Astrocyte (in vitro differentiated cells and primary cell): ENCODE measurements around the gene ANKRD42. TPM values are rescaled to one million over a fixed set of nuclear protein-coding genes. Genes with fewer than 3 reads are reported as not detected.
A peak's percentile ranks its signal among the peaks of the same experiment; 100 is the strongest.

Experiments used
- DNase-seq: peaks from one replicate; pipeline ENCODE4 v3.0.0-alpha.2; 2010; ENCODE audit warnings: low read depth
- FAIRE-seq: peaks from 2 replicates; lab custom pipeline; 2011; peaks lifted over from hg19 to GRCh38; lab: Jason Lieb, UNC
- H2AFZ ChIP-seq: 2 replicates; pipeline ENCODE4 v1.6.0; 2012; ENCODE audit warnings: low read depth, low read length, inconsistent platforms
- H3K27ac ChIP-seq: 2 replicates; pipeline ENCODE4 v1.5.1; 2011; ENCODE audit warnings: low read depth, low read length, inconsistent platforms
- H3K27me3 ChIP-seq: 2 replicates; pipeline ENCODE4 v1.6.0; 2011; ENCODE audit warnings: low read length, inconsistent platforms; ENCODE audit not compliant: insufficient read depth
- H3K36me3 ChIP-seq: 2 replicates; pipeline ENCODE4 v1.5.1; 2011; ENCODE audit warnings: low read length, inconsistent platforms; ENCODE audit not compliant: insufficient read depth
- H3K4me1 ChIP-seq: 2 replicates; pipeline ENCODE4 v1.5.1; 2011; ENCODE audit warnings: low read length, inconsistent platforms; ENCODE audit not compliant: insufficient read depth
- H3K4me2 ChIP-seq: 2 replicates; pipeline ENCODE4 v1.6.0; 2012; ENCODE audit warnings: low read length, inconsistent platforms
- H3K4me3 ChIP-seq: 2 replicates; pipeline ENCODE4 v1.5.1; 2011; ENCODE audit warnings: low read depth, mild to moderate bottlenecking, low read length, inconsistent platforms; ENCODE audit not compliant: insufficient read depth
- H3K79me2 ChIP-seq: 2 replicates; pipeline ENCODE4 v1.6.0; 2012; ENCODE audit warnings: mild to moderate bottlenecking, low read length, inconsistent platforms; ENCODE audit not compliant: insufficient read depth
- H3K9ac ChIP-seq: 2 replicates; pipeline ENCODE4 v1.6.0; 2012; ENCODE audit warnings: mild to moderate bottlenecking, low read length, inconsistent platforms
- H3K9me3 ChIP-seq: 2 replicates; pipeline ENCODE4 v1.5.1; 2012; ENCODE audit warnings: low read depth, mild to moderate bottlenecking, low read length, inconsistent platforms; ENCODE audit not compliant: insufficient read depth
- H4K20me1 ChIP-seq: 2 replicates; pipeline ENCODE4 v1.6.0; 2012; ENCODE audit warnings: low read length, inconsistent platforms; ENCODE audit not compliant: insufficient read depth
- H3K27ac Mint-ChIP-seq: one replicate; pipeline ENCODE4 v1.8.0; 2021; ENCODE audit warnings: mild to moderate bottlenecking, mixed read lengths; ENCODE audit not compliant: unreplicated experiment
- H3K27me3 Mint-ChIP-seq: one replicate; pipeline ENCODE4 v1.8.0; 2021; ENCODE audit warnings: low read depth, mixed read lengths; ENCODE audit not compliant: unreplicated experiment
- H3K36me3 Mint-ChIP-seq: one replicate; pipeline ENCODE4 v1.8.0; 2021; ENCODE audit warnings: low read depth, mixed read lengths; ENCODE audit not compliant: unreplicated experiment
- H3K4me1 Mint-ChIP-seq: one replicate; pipeline ENCODE4 v1.8.0; 2021; ENCODE audit warnings: low read depth, mixed read lengths; ENCODE audit not compliant: unreplicated experiment
- H3K4me3 Mint-ChIP-seq: one replicate; pipeline ENCODE4 v1.8.0; 2021; ENCODE audit warnings: mild to moderate bottlenecking, moderate library complexity, mixed read lengths; ENCODE audit not compliant: unreplicated experiment
- H3K9me3 Mint-ChIP-seq: one replicate; pipeline ENCODE4 v1.8.0; 2021; ENCODE audit warnings: mild to moderate bottlenecking, mixed read lengths; ENCODE audit not compliant: unreplicated experiment
- CTCF ChIP-seq: IDR thresholded peaks from 2 replicates; pipeline ENCODE4 v1.5.1; 2011; ENCODE audit warnings: low read depth, mild to moderate bottlenecking, inconsistent platforms, low read length, moderate library complexity; ENCODE audit not compliant: insufficient read depth
- EZH2 ChIP-seq: IDR thresholded peaks from 2 replicates; pipeline ENCODE4 v1.6.1; 2012; ENCODE audit warnings: mild to moderate bottlenecking, low read length, inconsistent platforms; ENCODE audit not compliant: insufficient read depth
- total RNA-seq: library from RNA; stranded (reverse); gene quantifications from 2 replicates; pipeline ENCODE4 v1.2.1, GENCODE V29; 2021

ANKRD42 gene
- total RNA-seq, 1 donor from 2014 or later = 15.0 TPM

GRCh38 chr11:83219095-83219494, 25.6 kb downstream of the ANKRD42 start:
- no peaks in the 10 kb centered on the region for H3K27me3 ChIP-seq
- FAIRE-seq (no peak), DNase-seq (no peak)
- Mint-ChIP-seq H3K36me3 (no peaks in the 10 kb centered on the region), H3K4me1 (peaks cover 2% of the 10 kb centered on the region), H3K27ac (no peak overlapping the region), H3K4me3 (no peak overlapping the region), H3K9me3 (no peaks in the 10 kb centered on the region), H3K27me3 (no peaks in the 10 kb centered on the region)
- H3K4me1 ChIP-seq = no peaks in the 10 kb centered on the region
- H3K4me3 ChIP-seq = no peak overlapping the region
- H2AFZ ChIP-seq = no peak overlapping the region
- TF ChIP-seq CTCF (no peak), EZH2 (no peak)
- H3K4me2 ChIP-seq = no peak overlapping the region
- no peak overlapping the region for H3K27ac ChIP-seq
- H3K9ac ChIP-seq = no peak overlapping the region
- no peaks in the 10 kb centered on the region for H3K36me3 ChIP-seq
- no peaks in the 10 kb centered on the region for H3K79me2 ChIP-seq
- H4K20me1 ChIP-seq = no peaks in the 10 kb centered on the region
- H3K9me3 ChIP-seq = no peaks in the 10 kb centered on the region

GRCh38 chr11:83220260-83220659, 26.7 kb downstream of the ANKRD42 start:
- DNase-seq (peak; percentile 16), FAIRE-seq (no peak)
- no peaks in the 10 kb centered on the region for H3K9me3 ChIP-seq
- TF ChIP-seq EZH2 (no peak), CTCF (no peak)
- H2AFZ ChIP-seq = no peak overlapping the region
- no peaks in the 10 kb centered on the region for H4K20me1 ChIP-seq
- H3K27me3 ChIP-seq = no peaks in the 10 kb centered on the region
- Mint-ChIP-seq H3K4me1 (peaks cover 2% of the 10 kb centered on the region), H3K9me3 (no peaks in the 10 kb centered on the region), H3K4me3 (no peak overlapping the region), H3K27ac (no peak overlapping the region), H3K27me3 (no peaks in the 10 kb centered on the region), H3K36me3 (no peaks in the 10 kb centered on the region)
- no peaks in the 10 kb centered on the region for H3K36me3 ChIP-seq
- H3K4me1 ChIP-seq = no peaks in the 10 kb centered on the region
- H3K4me3 ChIP-seq = no peak overlapping the region
- no peaks in the 10 kb centered on the region for H3K79me2 ChIP-seq
- H3K9ac ChIP-seq = no peak overlapping the region
- H3K27ac ChIP-seq = no peak overlapping the region
- peak overlapping the region; percentile 58 for H3K4me2 ChIP-seq

GRCh38 chr11:83221694-83222093, 28.2 kb downstream of the ANKRD42 start:
- H3K4me1 ChIP-seq = no peaks in the 10 kb centered on the region
- H3K79me2 ChIP-seq = no peaks in the 10 kb centered on the region
- H3K36me3 ChIP-seq = no peaks in the 10 kb centered on the region
- FAIRE-seq (no peak), DNase-seq (no peak)
- H3K4me3 ChIP-seq = no peak overlapping the region
- H3K27me3 Mint-ChIP-seq = no peaks in the 10 kb centered on the region
- H3K27ac Mint-ChIP-seq = no peak overlapping the region
- TF ChIP-seq CTCF = no peak
- no peak for TF ChIP-seq EZH2
- H3K4me3 Mint-ChIP-seq = no peak overlapping the region
- H3K9me3 ChIP-seq = no peaks in the 10 kb centered on the region
- no peak overlapping the region for H2AFZ ChIP-seq
- H3K4me1 Mint-ChIP-seq = peaks cover 2% of the 10 kb centered on the region
- H3K27me3 ChIP-seq = no peaks in the 10 kb centered on the region
- no peak overlapping the region for H3K9ac ChIP-seq
- no peaks in the 10 kb centered on the region for H4K20me1 ChIP-seq
- no peak overlapping the region for H3K27ac ChIP-seq
- H3K9me3 Mint-ChIP-seq = no peaks in the 10 kb centered on the region
- no peak overlapping the region for H3K4me2 ChIP-seq
- H3K36me3 Mint-ChIP-seq = no peaks in the 10 kb centered on the region
